ENCODE data around the gene PAX8. TPM values are rescaled to one million over a fixed set of nuclear protein-coding genes. Genes with fewer than 3 reads are reported as not detected.
A peak's percentile ranks its signal among the peaks of the same experiment; 100 is the strongest.

PAX8 gene
- total and polyA plus RNA-seq, 2 donors (not counting 1 experiment from before 2014, with no cell fraction given): 0.26 to 0.50 TPM

DNA sequence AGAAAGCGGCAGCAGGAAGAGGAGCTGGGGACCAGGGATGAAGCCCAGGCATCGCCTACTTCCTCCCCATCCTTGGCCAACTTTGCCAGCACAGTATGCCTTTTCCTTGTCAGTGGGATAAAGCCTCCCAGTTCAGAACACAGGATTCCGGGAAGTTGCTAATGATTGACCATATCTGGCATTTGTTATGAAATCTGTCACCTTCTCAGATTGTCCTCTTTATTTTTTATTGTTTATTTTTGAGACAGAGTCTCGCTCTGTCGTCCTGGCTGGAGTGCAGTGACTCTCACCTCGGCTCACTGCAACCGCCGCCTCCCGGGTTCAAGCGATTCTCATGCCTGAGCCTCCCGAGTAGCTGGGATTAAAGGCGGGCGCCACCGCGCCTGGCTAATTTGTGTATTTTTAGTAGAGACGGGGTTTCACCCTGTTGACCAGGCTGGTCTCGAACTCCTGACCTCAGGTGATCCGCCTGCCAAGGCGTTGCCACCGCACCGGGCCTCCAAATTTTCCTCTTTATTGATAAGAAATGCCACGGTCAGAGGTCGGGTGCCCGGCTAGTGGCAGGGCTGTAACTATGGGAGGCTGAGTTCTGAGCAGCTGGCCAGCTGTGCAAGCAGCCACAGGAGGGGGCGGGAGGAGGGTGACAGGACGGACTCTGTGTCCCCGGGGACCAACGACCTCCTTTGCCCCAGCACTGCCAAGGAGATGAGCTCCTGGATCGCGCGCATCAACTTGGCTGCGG, 80.5 kb downstream of the PAX8 start:
- Histone ChIP-seq H3K27ac (ENCODE audit: insufficient read depth, low read length) (peak overlapping the region; percentile 18), H2AFZ (ENCODE audit: low read length) (peak overlapping the region; percentile 95), H3K4me3 (replicated peaks in 1 of 4; ENCODE audit: control extremely low read depth in 1 of 4, insufficient read depth in 1 of 4, low read depth in 3 of 4, low read length in 4 of 4) (peak overlapping the region; percentile 35 to 79 (median 72)), H3K36me3 (ENCODE audit: control insufficient read depth, insufficient read depth, low read length) (no peaks in the 10 kb centered on the region), H3K4me1 (ENCODE audit: control insufficient read depth, extremely low read depth, insufficient read depth, low read length) (no peaks in the 10 kb centered on the region), H3K79me2 (ENCODE audit: control insufficient read depth, insufficient read depth, low read length) (no peaks in the 10 kb centered on the region), H3K9me3 (ENCODE audit: control insufficient read depth, insufficient read depth, low read depth, low read length) (no peaks in the 10 kb centered on the region), H3K27me3 (ENCODE audit: control insufficient read depth, insufficient read depth, low read length) (no peaks in the 10 kb centered on the region), H3K9ac (ENCODE audit: insufficient read depth, low read length) (no peak overlapping the region), H3K4me2 (ENCODE audit: extremely low read depth, insufficient read depth, low read length) (peak overlapping the region; percentile 88), H4K20me1 (ENCODE audit: control insufficient read depth, extremely low read depth, insufficient read depth, low read length) (no peaks in the 10 kb centered on the region)
- no peak for DNase-seq (ENCODE audit: low read depth in 2 of 2)
- no peak for TF ChIP-seq EZH2 (IDR thresholded peaks at IDR 0.05; ENCODE audit: low read length, missing control alignments)
- TF ChIP-seq, protein P1, sequence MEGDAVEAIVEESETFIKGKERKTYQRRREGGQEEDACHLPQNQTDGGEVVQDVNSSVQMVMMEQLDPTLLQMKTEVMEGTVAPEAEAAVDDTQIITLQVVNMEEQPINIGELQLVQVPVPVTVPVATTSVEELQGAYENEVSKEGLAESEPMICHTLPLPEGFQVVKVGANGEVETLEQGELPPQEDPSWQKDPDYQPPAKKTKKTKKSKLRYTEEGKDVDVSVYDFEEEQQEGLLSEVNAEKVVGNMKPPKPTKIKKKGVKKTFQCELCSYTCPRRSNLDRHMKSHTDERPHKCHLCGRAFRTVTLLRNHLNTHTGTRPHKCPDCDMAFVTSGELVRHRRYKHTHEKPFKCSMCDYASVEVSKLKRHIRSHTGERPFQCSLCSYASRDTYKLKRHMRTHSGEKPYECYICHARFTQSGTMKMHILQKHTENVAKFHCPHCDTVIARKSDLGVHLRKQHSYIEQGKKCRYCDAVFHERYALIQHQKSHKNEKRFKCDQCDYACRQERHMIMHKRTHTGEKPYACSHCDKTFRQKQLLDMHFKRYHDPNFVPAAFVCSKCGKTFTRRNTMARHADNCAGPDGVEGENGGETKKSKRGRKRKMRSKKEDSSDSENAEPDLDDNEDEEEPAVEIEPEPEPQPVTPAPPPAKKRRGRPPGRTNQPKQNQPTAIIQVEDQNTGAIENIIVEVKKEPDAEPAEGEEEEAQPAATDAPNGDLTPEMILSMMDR (conservative IDR thresholded peaks at IDR 0.05 in 1 of 2, IDR thresholded peaks at IDR 0.05 in 1 of 2; ENCODE audit: low read depth in 1 of 2, low read length in 2 of 2): no peak

DNA sequence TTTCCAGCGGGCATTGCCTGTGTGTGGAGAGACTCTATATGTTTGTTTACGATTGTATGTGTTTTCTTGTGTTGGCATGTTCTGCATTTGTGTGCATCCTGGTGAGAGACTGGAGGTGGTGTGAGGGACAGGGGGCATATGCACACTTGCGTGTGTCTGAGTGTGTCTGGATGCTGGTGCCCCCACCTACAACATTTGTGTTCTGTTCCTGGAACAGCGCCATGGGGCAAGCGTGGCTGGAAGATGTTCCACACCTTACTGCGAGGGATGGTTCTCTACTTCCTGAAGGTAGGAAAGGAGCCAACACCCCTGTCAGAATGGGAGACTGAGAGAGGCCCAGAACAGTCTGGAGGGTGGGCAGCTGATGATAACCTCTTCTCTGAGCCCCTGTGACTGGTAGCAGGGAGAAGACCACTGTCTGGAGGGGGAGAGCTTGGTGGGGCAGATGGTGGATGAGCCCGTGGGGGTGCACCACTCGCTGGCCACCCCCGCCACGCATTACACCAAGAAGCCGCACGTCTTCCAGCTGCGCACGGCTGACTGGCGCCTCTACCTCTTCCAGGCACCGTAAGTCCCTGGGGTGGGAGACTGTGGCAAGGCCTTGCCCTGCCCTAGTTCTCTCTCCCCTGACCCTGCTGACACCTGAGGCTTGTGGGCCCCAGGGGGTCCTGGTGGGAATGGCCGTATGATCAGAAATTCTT, 81.2 kb downstream of the PAX8 start:
- Histone ChIP-seq H3K27me3 (ENCODE audit: control insufficient read depth, insufficient read depth, low read length) (no peaks in the 10 kb centered on the region), H3K36me3 (ENCODE audit: control insufficient read depth, insufficient read depth, low read length) (no peaks in the 10 kb centered on the region), H3K4me3 (replicated peaks in 1 of 4; ENCODE audit: control extremely low read depth in 1 of 4, insufficient read depth in 1 of 4, low read depth in 3 of 4, low read length in 4 of 4) (no peak overlapping the region), H3K27ac (ENCODE audit: insufficient read depth, low read length) (no peak overlapping the region), H4K20me1 (ENCODE audit: control insufficient read depth, extremely low read depth, insufficient read depth, low read length) (no peaks in the 10 kb centered on the region), H3K4me2 (ENCODE audit: extremely low read depth, insufficient read depth, low read length) (no peak overlapping the region), H3K4me1 (ENCODE audit: control insufficient read depth, extremely low read depth, insufficient read depth, low read length) (no peaks in the 10 kb centered on the region), H3K79me2 (ENCODE audit: control insufficient read depth, insufficient read depth, low read length) (no peaks in the 10 kb centered on the region), H2AFZ (ENCODE audit: low read length) (no peak overlapping the region), H3K9ac (ENCODE audit: insufficient read depth, low read length) (no peak overlapping the region), H3K9me3 (ENCODE audit: control insufficient read depth, insufficient read depth, low read depth, low read length) (no peaks in the 10 kb centered on the region)
- no peak for DNase-seq (ENCODE audit: low read depth in 2 of 2)
- no peak for TF ChIP-seq EZH2 (IDR thresholded peaks at IDR 0.05; ENCODE audit: low read length, missing control alignments)
- TF ChIP-seq, protein P1 (conservative IDR thresholded peaks at IDR 0.05 in 1 of 2, IDR thresholded peaks at IDR 0.05 in 1 of 2; ENCODE audit: low read depth in 1 of 2, low read length in 2 of 2): no peak

DNA sequence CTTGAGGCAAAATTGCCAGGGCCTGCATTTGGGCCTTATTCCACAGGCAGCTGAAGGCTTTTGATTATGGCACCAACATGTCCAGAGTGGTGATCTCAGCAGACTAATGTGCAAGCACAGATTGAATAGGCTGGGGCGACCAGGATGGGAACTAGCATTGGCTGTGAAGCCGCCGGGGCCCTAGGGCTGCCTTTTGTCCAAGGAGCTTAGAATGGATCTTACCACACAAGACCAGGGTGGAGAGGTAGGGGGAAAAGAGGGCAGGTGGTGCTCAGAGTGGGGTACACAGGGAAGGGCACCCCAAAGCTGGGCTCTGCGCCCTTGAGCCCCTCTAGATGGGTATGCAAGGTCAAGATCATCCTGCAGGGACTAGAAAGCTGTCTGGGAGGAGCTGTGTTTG, 81.9 kb downstream of the PAX8 start:
- Histone ChIP-seq H3K36me3 (ENCODE audit: control insufficient read depth, insufficient read depth, low read length) (no peaks in the 10 kb centered on the region), H3K27me3 (ENCODE audit: control insufficient read depth, insufficient read depth, low read length) (no peaks in the 10 kb centered on the region), H3K4me2 (ENCODE audit: extremely low read depth, insufficient read depth, low read length) (no peak overlapping the region), H3K27ac (ENCODE audit: insufficient read depth, low read length) (no peak overlapping the region), H3K4me1 (ENCODE audit: control insufficient read depth, extremely low read depth, insufficient read depth, low read length) (no peaks in the 10 kb centered on the region), H3K4me3 (replicated peaks in 1 of 4; ENCODE audit: control extremely low read depth in 1 of 4, insufficient read depth in 1 of 4, low read depth in 3 of 4, low read length in 4 of 4) (no peak overlapping the region), H3K9ac (ENCODE audit: insufficient read depth, low read length) (no peak overlapping the region), H4K20me1 (ENCODE audit: control insufficient read depth, extremely low read depth, insufficient read depth, low read length) (no peaks in the 10 kb centered on the region), H3K79me2 (ENCODE audit: control insufficient read depth, insufficient read depth, low read length) (no peaks in the 10 kb centered on the region), H2AFZ (ENCODE audit: low read length) (no peak overlapping the region), H3K9me3 (ENCODE audit: control insufficient read depth, insufficient read depth, low read depth, low read length) (no peaks in the 10 kb centered on the region)
- DNase-seq (ENCODE audit: low read depth in 2 of 2): no peak
- TF ChIP-seq, protein P1 (conservative IDR thresholded peaks at IDR 0.05 in 1 of 2, IDR thresholded peaks at IDR 0.05 in 1 of 2; ENCODE audit: low read depth in 1 of 2, low read length in 2 of 2): no peak
- no peak for TF ChIP-seq EZH2 (IDR thresholded peaks at IDR 0.05; ENCODE audit: low read length, missing control alignments)
